PC-9 (cell line): ENCODE results near the gene CEP63. TPM values are rescaled to one million over a fixed set of nuclear protein-coding genes. Genes with fewer than 3 reads are reported as not detected.

Experiments used
- BruUV-seq: library from RNA; stranded (reverse); fragments of 400-500 nt; replicated peaks from 2 replicates; lab custom pipeline; 2021; lab: Mats Ljungman, UMichigan
- CTCF ChIA-PET: fragments of 300-600 bp; sonication (Branson Sonifier 250); formaldehyde crosslinking; loops from one replicate; lab custom pipeline; 2022; ENCODE audit warnings: antibody characterized with exemption; lab: Charles Lee
- POLR2A ChIA-PET: fragments of 300-600 bp; sonication (Branson Sonifier 250); formaldehyde crosslinking; loops from one replicate; lab custom pipeline; 2022; ENCODE audit warnings: antibody characterized with exemption; ENCODE audit not compliant: unreplicated experiment; lab: Charles Lee
- DNase-seq, 2 experiments: peaks; one replicate each; pipeline versions ENCODE4 v3.0.0 to v3.0.0-alpha.2; 2015 to 2022; ENCODE audit warnings: mixed read lengths in 1 of 2
- H2AFZ ChIP-seq: fragments of 200-600 bp; sonication (generic); 2 replicates; pipeline ENCODE4 v1.8.1; 2017; ENCODE audit warnings: antibody characterized with exemption
- H3F3A ChIP-seq: fragments of 200-600 bp; sonication (generic); 2 replicates; pipeline ENCODE4 v1.8.1; 2017; ENCODE audit warnings: antibody characterized with exemption, mild to moderate bottlenecking, low read depth; ENCODE audit not compliant: insufficient read depth
- H3K27ac ChIP-seq: fragments of 200-600 bp; sonication (generic); 2 replicates; pipeline ENCODE4 v1.6.1; 2016; ENCODE audit warnings: mixed run types
- H3K27me3 ChIP-seq: fragments of 200-600 bp; sonication (generic); 2 replicates; pipeline ENCODE4 v1.6.1; 2016; ENCODE audit warnings: low read depth, mixed run types; ENCODE audit not compliant: insufficient read depth
- H3K36me3 ChIP-seq: fragments of 200-600 bp; sonication (generic); 2 replicates; pipeline ENCODE4 v1.6.1; 2016; ENCODE audit warnings: low read depth, mixed run types
- H3K4me1 ChIP-seq: fragments of 200-600 bp; sonication (generic); replicated peaks from 2 replicates; pipeline ENCODE4 v1.6.1; 2016; ENCODE audit warnings: mixed run types; ENCODE audit not compliant: insufficient read depth
- H3K4me2 ChIP-seq: fragments of 200-600 bp; sonication (generic); 2 replicates; pipeline ENCODE4 v1.6.1; 2017; ENCODE audit warnings: mixed run types
- H3K4me3 ChIP-seq: fragments of 200-600 bp; sonication (generic); 2 replicates; pipeline ENCODE4 v1.6.1; 2016; ENCODE audit warnings: mixed run types
- H3K79me2 ChIP-seq: fragments of 200-600 bp; sonication (generic); 2 replicates; pipeline ENCODE4 v1.6.1; 2017; ENCODE audit warnings: low read depth, mixed run types
- H3K9me2 ChIP-seq: fragments of 200-600 bp; sonication (generic); 2 replicates; pipeline ENCODE4 v1.8.1; 2017; ENCODE audit warnings: mild to moderate bottlenecking; ENCODE audit not compliant: insufficient read depth
- H3K9me3 ChIP-seq: fragments of 200-600 bp; sonication (generic); 2 replicates; pipeline ENCODE4 v1.8.1; 2016; ENCODE audit warnings: low read depth; ENCODE audit not compliant: insufficient read depth
- H4K20me1 ChIP-seq: fragments of 200-600 bp; sonication (generic); 2 replicates; pipeline ENCODE4 v1.8.1; 2017; ENCODE audit not compliant: insufficient read depth
- EZH2 ChIP-seq: fragments of 200-600 bp; sonication (generic); IDR thresholded peaks from 2 replicates; pipeline ENCODE4 v1.8.0; 2017; ENCODE audit warnings: antibody characterized with exemption, low read depth
- intact Hi-C: fragments of 100-400 bp; cut with micrococcal nuclease; formaldehyde crosslinking; loops from one replicate; pipeline ENCODE4 v1.10.0; 2022; ENCODE audit not compliant: unreplicated experiment
- total RNA-seq: library from RNA; stranded (reverse); gene quantifications from 2 replicates; pipeline ENCODE4 v1.2.3, GENCODE V29; 2021
- TF ChIP-seq, protein P1 (sequence below): fragments of 200-600 bp; sonication (generic); conservative IDR thresholded peaks from 2 replicates; pipeline ENCODE4 v1.6.1; 2017; ENCODE audit warnings: mixed run types, antibody characterized with exemption, mild to moderate bottlenecking, moderate library complexity

CEP63 gene
- total RNA-seq, 1 experiment from 2014 or later = 31.5 TPM

DNA sequence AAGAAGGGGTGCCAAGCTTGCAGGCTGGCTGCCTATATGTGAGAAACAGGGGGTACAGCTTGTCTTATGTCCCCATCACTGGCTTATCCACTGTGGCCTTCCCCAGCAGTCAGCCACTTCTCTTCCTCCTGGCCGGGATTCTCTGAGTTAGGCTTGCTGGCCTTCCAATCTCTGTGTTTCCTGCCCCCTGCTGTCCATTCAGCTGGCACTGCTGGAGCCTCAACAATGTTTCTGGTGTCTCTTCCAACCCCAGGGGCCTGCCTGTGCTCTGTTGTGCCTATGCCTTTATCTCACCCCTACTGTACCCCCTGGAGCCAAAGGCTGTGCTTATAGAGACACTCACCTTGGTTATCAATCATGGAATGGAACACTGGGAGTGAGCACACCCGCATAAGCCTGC lies 36.6 kb upstream of the CEP63 start:
- POLR2A ChIA-PET = no interaction called here
- Histone ChIP-seq H3K9me2 (no peaks in the 10 kb centered on the region), H2AFZ (no peak overlapping the region), H3K4me1 (peaks cover 18% of the 10 kb centered on the region), H3K4me3 (no peak overlapping the region), H3K9me3 (no peaks in the 10 kb centered on the region), H3K27me3 (no peaks in the 10 kb centered on the region), H3K4me2 (no peak overlapping the region), H3K79me2 (no peaks in the 10 kb centered on the region), H4K20me1 (no peaks in the 10 kb centered on the region), H3K27ac (no peak overlapping the region), H3F3A (peaks cover 15% of the 10 kb centered on the region; the same call in 1 of the 2 replicates), H3K36me3 (no peaks in the 10 kb centered on the region)
- BruUV-seq = no TSS peak
- TF ChIP-seq, protein P1, sequence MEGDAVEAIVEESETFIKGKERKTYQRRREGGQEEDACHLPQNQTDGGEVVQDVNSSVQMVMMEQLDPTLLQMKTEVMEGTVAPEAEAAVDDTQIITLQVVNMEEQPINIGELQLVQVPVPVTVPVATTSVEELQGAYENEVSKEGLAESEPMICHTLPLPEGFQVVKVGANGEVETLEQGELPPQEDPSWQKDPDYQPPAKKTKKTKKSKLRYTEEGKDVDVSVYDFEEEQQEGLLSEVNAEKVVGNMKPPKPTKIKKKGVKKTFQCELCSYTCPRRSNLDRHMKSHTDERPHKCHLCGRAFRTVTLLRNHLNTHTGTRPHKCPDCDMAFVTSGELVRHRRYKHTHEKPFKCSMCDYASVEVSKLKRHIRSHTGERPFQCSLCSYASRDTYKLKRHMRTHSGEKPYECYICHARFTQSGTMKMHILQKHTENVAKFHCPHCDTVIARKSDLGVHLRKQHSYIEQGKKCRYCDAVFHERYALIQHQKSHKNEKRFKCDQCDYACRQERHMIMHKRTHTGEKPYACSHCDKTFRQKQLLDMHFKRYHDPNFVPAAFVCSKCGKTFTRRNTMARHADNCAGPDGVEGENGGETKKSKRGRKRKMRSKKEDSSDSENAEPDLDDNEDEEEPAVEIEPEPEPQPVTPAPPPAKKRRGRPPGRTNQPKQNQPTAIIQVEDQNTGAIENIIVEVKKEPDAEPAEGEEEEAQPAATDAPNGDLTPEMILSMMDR = peak; percentile 49
- no peak for TF ChIP-seq EZH2
- peak in 1 of 2 experiments; percentile 27 for DNase-seq
- CTCF ChIA-PET = interaction anchor here (0.6 kb wide), 1 partner anchor 266 kb away, joined by 13 read pairs; no protein-coding TSS in a partner anchor
- intact Hi-C loops = loop anchor here (1.0 to 2.0 kb wide), 3 partner anchors 74 to 137 kb away; partner anchors contain the start of gene AMOTL2

DNA sequence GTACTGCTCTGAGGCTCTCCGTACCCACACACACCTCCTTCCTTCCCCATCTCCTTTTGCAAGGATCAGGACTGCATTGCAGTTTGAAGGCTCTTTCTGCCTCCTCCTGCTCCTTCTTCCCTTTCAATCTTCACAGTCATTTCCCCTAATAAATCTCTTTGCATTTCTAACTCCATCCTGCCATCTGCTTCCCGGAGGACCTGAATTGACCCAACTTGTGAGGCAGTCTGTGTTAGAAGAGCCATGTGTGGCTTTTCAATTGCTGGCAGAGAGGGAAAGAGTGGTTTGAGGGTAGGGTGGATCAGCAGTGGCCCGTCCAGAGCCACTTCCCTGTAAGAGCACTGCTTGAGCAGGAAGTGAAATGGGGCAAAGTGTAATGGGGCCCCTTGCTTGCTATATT lies 35.9 kb upstream of the CEP63 start:
- H2AFZ ChIP-seq = no peak overlapping the region
- no peaks in the 10 kb centered on the region for H3K79me2 ChIP-seq
- no peak overlapping the region for H3K4me3 ChIP-seq
- no peak overlapping the region for H3K4me2 ChIP-seq
- no peaks in the 10 kb centered on the region for H3K36me3 ChIP-seq
- no peak overlapping the region for H3K27ac ChIP-seq
- H3K9me3 ChIP-seq = no peaks in the 10 kb centered on the region
- H3K4me1 ChIP-seq = peaks cover 12% of the 10 kb centered on the region
- CTCF ChIA-PET = no interaction called here
- no peaks in the 10 kb centered on the region for H3K9me2 ChIP-seq
- DNase-seq = no peak
- BruUV-seq = no TSS peak
- intact Hi-C loops = loop anchor here (1.0 to 2.0 kb wide), 3 partner anchors 75 to 138 kb away; partner anchors contain the start of gene AMOTL2
- no peak for TF ChIP-seq EZH2
- TF ChIP-seq, protein P1 = no peak
- POLR2A ChIA-PET = no interaction called here
- H4K20me1 ChIP-seq = no peaks in the 10 kb centered on the region
- H3F3A ChIP-seq = peaks cover 10% of the 10 kb centered on the region; the same call in 1 of the 2 replicates
- no peaks in the 10 kb centered on the region for H3K27me3 ChIP-seq

DNA sequence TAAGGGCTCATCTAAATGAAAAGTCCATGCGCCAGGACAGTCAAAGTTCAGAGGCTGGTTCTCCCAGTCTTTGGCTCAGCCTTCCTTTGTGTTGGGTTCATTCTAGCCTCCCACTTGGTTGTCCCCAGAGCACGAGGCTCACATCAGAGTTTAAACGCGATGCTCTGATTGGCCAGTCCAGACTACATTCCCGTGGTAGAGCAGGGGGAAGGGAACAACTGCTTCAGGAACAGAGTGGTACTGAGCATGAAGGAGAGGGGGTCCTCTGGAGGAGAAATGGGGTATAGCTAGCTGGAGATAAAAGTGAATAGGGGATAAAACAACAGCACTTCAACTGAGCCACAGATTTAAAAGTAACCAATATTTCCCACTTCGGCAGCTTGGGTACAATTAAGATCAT lies 32.2 kb upstream of the CEP63 start:
- DNase-seq = no peak

More for the DNA sequence above, 32.2 kb upstream of the CEP63 start:
- H3K4me3 ChIP-seq = no peak overlapping the region
- intact Hi-C loops = no loop called here
- no peaks in the 10 kb centered on the region for H3K27me3 ChIP-seq
- no peaks in the 10 kb centered on the region for H3K4me1 ChIP-seq
- no peaks in the 10 kb centered on the region for H3K79me2 ChIP-seq
- TF ChIP-seq, protein P1 = no peak
- TF ChIP-seq EZH2 = no peak
- no peaks in the 10 kb centered on the region for H3F3A ChIP-seq
- no peak overlapping the region for H3K27ac ChIP-seq
- no peak overlapping the region for H3K4me2 ChIP-seq
- H3K9me2 ChIP-seq = no peaks in the 10 kb centered on the region
- no peaks in the 10 kb centered on the region for H3K36me3 ChIP-seq
- no TSS peak for BruUV-seq
- H2AFZ ChIP-seq = no peak overlapping the region
- H3K9me3 ChIP-seq = no peaks in the 10 kb centered on the region
- ChIA-PET CTCF (no interaction called here), POLR2A (interaction anchor here (0.6 kb wide), 1 partner anchor 90 kb away, joined by 4 read pairs; no protein-coding TSS in a partner anchor)
- no peaks in the 10 kb centered on the region for H4K20me1 ChIP-seq
